WERI-Rb-1 (cell line): Measurements from ENCODE around the gene NADK.

Experiments used
- DNase-seq: peaks from one replicate; pipeline ENCODE4 v3.0.0-alpha.2; 2020
- H3K27ac ChIP-seq: fragments of 250-450 bp; sonication (Bioruptor Pico); 2 replicates; pipeline ENCODE4 v1.5.1; 2020; ENCODE audit warnings: mild to moderate bottlenecking, moderate library complexity
- H3K27me3 ChIP-seq: fragments of 250-450 bp; sonication (Bioruptor Pico); 2 replicates; pipeline ENCODE4 v1.5.1; 2021; ENCODE audit warnings: mild to moderate bottlenecking, low read depth, moderate library complexity; ENCODE audit not compliant: insufficient read depth, severe bottlenecking
- H3K36me3 ChIP-seq: fragments of 250-450 bp; sonication (Bioruptor Pico); 2 replicates; pipeline ENCODE4 v1.5.1; 2020; ENCODE audit warnings: mild to moderate bottlenecking, moderate library complexity
- H3K4me3 ChIP-seq: 2 replicates; pipeline ENCODE4 v1.5.1; 2011; ENCODE audit warnings: low read depth, mild to moderate bottlenecking, control low read depth, low read length
- H3K9me3 ChIP-seq: fragments of 250-450 bp; sonication (Bioruptor Pico); 2 replicates; pipeline ENCODE4 v1.5.1; 2021; ENCODE audit warnings: mild to moderate bottlenecking, moderate library complexity; ENCODE audit not compliant: severe bottlenecking
- TF ChIP-seq, protein P1 (sequence below): IDR thresholded peaks from 2 replicates; pipeline ENCODE4 v1.5.1; 2011; ENCODE audit warnings: low read depth, mild to moderate bottlenecking, control low read depth, inconsistent platforms, low read length

NADK gene

GRCh38 chr1:1784933-1785332 is 6.7 kb upstream of the NADK start:
- DNase-seq, result no peak
- Histone ChIP-seq H3K4me3 (no peak overlapping the region), H3K27me3 (no peaks in the 10 kb centered on the region), H3K36me3 (peaks cover 45% of the 10 kb centered on the region), H3K27ac (no peak overlapping the region), H3K9me3 (no peaks in the 10 kb centered on the region)
- TF ChIP-seq, protein P1, sequence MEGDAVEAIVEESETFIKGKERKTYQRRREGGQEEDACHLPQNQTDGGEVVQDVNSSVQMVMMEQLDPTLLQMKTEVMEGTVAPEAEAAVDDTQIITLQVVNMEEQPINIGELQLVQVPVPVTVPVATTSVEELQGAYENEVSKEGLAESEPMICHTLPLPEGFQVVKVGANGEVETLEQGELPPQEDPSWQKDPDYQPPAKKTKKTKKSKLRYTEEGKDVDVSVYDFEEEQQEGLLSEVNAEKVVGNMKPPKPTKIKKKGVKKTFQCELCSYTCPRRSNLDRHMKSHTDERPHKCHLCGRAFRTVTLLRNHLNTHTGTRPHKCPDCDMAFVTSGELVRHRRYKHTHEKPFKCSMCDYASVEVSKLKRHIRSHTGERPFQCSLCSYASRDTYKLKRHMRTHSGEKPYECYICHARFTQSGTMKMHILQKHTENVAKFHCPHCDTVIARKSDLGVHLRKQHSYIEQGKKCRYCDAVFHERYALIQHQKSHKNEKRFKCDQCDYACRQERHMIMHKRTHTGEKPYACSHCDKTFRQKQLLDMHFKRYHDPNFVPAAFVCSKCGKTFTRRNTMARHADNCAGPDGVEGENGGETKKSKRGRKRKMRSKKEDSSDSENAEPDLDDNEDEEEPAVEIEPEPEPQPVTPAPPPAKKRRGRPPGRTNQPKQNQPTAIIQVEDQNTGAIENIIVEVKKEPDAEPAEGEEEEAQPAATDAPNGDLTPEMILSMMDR, result no peak

- DNase-seq, result no peak
- TF ChIP-seq, protein P1, result no peak
- Histone ChIP-seq H3K27ac (no peak overlapping the region), H3K4me3 (no peak overlapping the region), H3K9me3 (no peaks in the 10 kb centered on the region), H3K27me3 (no peaks in the 10 kb centered on the region), H3K36me3 (peaks cover 32% of the 10 kb centered on the region)
These were observed 5.0 kb upstream of the NADK start for GRCh38 chr1:1783320-1783719.

DNA sequence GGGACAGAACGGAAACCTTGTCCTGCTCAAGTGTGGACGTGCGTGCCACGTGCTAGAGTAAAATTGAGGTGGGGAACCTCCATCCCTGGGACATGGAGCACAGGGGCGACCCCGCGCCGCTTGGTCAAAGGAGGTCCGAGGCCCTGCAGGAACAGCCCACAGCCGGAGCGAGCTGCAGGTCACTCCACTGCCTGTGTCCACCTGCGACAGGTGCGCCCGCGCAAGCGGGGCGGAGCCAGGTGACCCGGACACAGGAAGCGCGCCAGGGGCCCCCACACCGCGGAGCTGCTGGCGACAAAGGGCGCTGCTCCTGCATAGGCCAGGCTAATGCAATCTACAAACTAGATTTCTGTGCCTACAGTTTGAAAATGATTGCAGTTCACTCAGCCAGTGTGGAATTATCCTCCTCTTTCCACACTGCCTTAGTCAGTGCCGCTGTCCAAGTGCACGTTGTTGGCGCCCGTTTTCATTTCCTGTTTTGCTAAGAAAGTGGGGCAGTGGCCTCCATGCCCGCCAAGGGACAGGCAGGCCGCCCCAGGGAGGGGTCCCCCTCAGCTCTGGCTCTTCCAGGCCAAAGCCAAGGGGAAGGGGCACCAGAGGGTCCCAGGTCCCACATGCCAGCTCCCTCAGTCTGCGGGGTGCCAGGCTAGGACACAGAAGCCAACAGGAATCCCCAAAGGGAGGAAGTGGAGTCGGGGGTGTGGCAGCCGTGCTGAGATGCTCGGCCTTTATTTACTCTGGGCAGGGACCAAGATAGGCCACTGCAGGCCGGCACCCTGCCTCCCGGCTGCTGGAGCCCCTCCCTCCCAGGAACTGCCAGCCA is 4.3 kb upstream of the NADK start:
- Histone ChIP-seq H3K27me3 (no peaks in the 10 kb centered on the region), H3K4me3 (no peak overlapping the region), H3K36me3 (peaks cover 30% of the 10 kb centered on the region), H3K27ac (no peak overlapping the region), H3K9me3 (no peaks in the 10 kb centered on the region)
- TF ChIP-seq, protein P1, result no peak
- no peak for DNase-seq

DNA sequence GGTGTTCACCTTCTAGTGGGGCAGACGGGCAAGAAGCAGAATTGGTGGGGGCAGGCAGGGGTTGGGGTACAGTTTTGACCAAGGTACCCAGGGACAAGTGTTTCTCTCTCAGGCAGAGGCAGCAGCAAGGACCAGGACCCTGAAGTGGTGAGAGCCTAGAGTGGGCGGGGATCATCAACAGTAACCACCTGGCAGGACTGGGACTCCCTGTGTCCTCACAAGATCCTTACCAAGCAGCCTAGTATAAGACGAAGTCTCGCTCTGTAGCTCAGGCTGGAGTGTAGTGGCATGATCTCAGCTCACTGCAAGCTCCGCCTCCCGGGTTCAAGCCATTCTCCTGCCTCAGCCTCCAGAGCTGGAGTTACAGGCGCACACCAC is 3.2 kb upstream of the NADK start:
- TF ChIP-seq, protein P1, result no peak
- Histone ChIP-seq H3K27ac (no peak overlapping the region), H3K4me3 (no peak overlapping the region), H3K36me3 (peaks cover 19% of the 10 kb centered on the region), H3K27me3 (no peaks in the 10 kb centered on the region), H3K9me3 (no peaks in the 10 kb centered on the region)
- DNase-seq, result peak; percentile 68

DNA sequence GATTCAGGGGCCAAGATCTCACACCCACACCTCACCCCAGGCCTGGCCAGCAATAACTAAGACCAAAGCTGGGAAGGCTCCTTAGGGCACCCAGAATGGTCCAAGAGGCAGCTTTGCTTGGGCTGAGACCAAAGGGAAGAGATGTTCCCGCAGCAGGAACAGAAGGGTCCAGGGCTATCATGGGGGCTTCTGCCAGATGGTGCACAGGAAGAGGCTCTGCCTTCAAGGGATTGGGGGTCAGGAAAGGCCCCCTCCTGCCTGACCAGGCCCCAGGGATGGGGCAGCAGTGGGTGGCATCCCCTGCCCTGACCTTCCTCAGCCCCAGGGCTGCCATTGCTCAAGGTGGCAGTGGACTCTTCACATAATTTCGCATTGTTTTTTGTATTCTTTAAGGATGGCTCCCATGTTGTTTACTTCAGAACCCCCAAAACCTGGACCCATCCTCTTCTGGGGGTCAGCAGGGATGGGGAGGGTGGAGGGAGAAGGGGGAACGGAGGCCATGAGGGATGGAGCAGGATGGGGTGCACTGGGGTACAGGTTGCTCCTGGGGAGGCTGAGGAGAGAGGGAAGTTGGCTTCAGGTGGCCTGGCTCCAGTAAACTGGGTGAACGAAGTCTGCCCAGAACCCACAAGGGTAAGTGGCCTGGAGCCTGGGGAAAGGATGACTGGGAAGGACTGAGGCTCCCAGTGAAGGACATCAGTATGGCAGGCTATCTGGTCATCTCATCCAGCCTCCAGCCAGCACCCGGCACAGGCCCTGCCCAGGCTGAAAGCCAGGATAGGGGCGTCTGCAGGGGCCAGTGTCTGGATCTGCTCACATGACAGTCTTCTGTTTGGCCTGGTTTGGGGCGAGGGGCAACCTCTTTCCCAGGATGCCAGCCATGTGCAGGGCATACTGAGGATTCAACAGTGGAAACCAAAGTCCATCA is 2.6 kb upstream of the NADK start:
- Histone ChIP-seq H3K4me3 (no peak overlapping the region), H3K36me3 (peaks cover 13% of the 10 kb centered on the region), H3K9me3 (no peaks in the 10 kb centered on the region), H3K27me3 (no peaks in the 10 kb centered on the region), H3K27ac (no peak overlapping the region)
- DNase-seq, result no peak
- TF ChIP-seq, protein P1, result no peak
